Heart left ventricle (tissue), 13 donors: Measurements from ENCODE around the gene CYP46A1.

Experiments
- POLR2A ChIP-seq, 2 donors: fragments of 450-650 bp; IDR thresholded peaks; one replicate each; pipeline ENCODE4 v1.6.1; 2017; ENCODE audit warnings: antibody characterized with exemption in 2 of 2, mild to moderate bottlenecking in 2 of 2, moderate library complexity in 2 of 2
- TF ChIP-seq, protein P1 (sequence below), 12 donors: fragments of 200-600 bp; sonication (generic) in 4 of 12; IDR thresholded peaks; one replicate each; pipeline versions ENCODE4 v1.5.0 to v1.8.0; 2018 to 2022; ENCODE audit warnings: antibody characterized with exemption in 12 of 12, mild to moderate bottlenecking in 5 of 12
- donor health status: ischemic (EF 13 %, LVEDD 7.1; RV severe dilation, severe dysfunction).
- donor health status: DM: no; HTN: yes; CAD: no.
- donor health status: DM: no; HTN: no; CAD: no.
- donor health status: ischemic (EF 25% LVEDD 6.9; RV normal size, moderate dysfunction).
- donor health status: ischemic (EF 25% LVEDD 5.7; RV mildly dilated, moderate dysfunction).
- donor health status: ischemic (EF 35%, LVEDD 5.7; RV mildly dilated, moderate dysfunction).
- donor health status: nonischemic (EF 11% LVEDD 7.7; RV severe dilation, severe dysfunction).
- donor health status: DM: yes; HTN: yes; CAD: no.
- donor health status: PGD.
- donor health status: ischemic (EF 29% LVEDD 5.4; RV normal size, mild dysfunction).
- donor health status: nonischemic (EF 23%, LVEDD 6.1; RV moderate dilation, normal function).

DNA sequence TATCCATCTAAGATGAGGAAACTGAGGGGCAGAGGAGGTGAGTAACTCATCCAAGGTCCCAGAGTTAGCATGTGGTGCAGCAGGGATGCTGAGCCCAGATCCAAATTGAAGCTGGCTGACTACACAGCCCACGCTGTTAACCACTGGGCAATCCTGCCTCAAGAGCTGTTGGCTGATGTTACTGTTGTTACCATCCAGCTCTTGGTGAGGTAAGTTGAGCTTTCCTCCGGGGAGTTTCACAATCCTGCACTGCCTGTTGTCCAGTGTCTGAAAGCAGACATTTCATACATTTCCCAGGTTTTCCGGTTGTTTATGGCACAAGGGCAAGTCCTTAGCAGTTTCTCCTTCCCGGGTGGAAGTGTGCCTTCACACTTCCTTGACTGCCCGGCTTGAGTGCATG is 14.5 kb downstream of the CYP46A1 start:
- TF ChIP-seq, protein P1, sequence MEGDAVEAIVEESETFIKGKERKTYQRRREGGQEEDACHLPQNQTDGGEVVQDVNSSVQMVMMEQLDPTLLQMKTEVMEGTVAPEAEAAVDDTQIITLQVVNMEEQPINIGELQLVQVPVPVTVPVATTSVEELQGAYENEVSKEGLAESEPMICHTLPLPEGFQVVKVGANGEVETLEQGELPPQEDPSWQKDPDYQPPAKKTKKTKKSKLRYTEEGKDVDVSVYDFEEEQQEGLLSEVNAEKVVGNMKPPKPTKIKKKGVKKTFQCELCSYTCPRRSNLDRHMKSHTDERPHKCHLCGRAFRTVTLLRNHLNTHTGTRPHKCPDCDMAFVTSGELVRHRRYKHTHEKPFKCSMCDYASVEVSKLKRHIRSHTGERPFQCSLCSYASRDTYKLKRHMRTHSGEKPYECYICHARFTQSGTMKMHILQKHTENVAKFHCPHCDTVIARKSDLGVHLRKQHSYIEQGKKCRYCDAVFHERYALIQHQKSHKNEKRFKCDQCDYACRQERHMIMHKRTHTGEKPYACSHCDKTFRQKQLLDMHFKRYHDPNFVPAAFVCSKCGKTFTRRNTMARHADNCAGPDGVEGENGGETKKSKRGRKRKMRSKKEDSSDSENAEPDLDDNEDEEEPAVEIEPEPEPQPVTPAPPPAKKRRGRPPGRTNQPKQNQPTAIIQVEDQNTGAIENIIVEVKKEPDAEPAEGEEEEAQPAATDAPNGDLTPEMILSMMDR (IDR thresholded peaks at IDR 0.05), result no peak
- TF ChIP-seq POLR2A (IDR thresholded peaks at IDR 0.05), result no peak
